GM12878 (cell line): ENCODE data around the gene CTSW. TPM values are rescaled to one million over a fixed set of nuclear protein-coding genes. Genes with fewer than 3 reads are reported as not detected.
A peak's percentile ranks its signal among the peaks of the same experiment; 100 is the strongest.

Experiments used
- ATAC-seq: fragments of 200-7000 bp; cut with Tn5 transposase; 3 replicates; pipeline ENCODE4 v1.9.1; 2020; ENCODE audit warnings: mild to moderate bottlenecking, moderate library complexity
- BruUV-seq: library from RNA; stranded (reverse); fragments of 400-500 nt; replicated peaks from 2 replicates; lab custom pipeline; 2021; lab: Mats Ljungman, UMichigan
- CTCF ChIA-PET: fragments of 300-600 bp; sonication (Branson Sonifier 250); formaldehyde crosslinking; extraction: SDS; loops from one replicate; lab custom pipeline; 2021; ENCODE audit warnings: inconsistent platforms; lab: Yijun Ruan, JAX
- POLR2A ChIA-PET: fragments of 350-600 bp; formaldehyde crosslinking; extraction: SDS; loops from one replicate; lab custom pipeline; 2021; ENCODE audit warnings: inconsistent platforms; lab: Charles Lee
- RAD21 ChIA-PET: fragments of 300-600 bp; sonication (Branson Sonifier 250); formaldehyde crosslinking; loops from one replicate; lab custom pipeline; 2023; ENCODE audit warnings: antibody characterized with exemption; ENCODE audit not compliant: unreplicated experiment; lab: Charles Lee
- SMC1A ChIA-PET: fragments of 300-600 bp; sonication (Branson Sonifier 250); formaldehyde crosslinking; loops from one replicate; lab custom pipeline; 2023; ENCODE audit not compliant: unreplicated experiment, uncharacterized antibody; lab: Charles Lee
- DNase-seq: peaks from one replicate; pipeline ENCODE4 v3.0.0-alpha.2; 2011; ENCODE audit warnings: low read depth, low spot score
- FAIRE-seq: peaks from 3 replicates; lab custom pipeline; 2011; peaks lifted over from hg19 to GRCh38; lab: Jason Lieb, UNC
- H2AFZ ChIP-seq: 2 replicates; pipeline ENCODE4 v1.6.0; 2011; ENCODE audit warnings: low read depth, low read length, control low read depth; ENCODE audit not compliant: control insufficient read depth
- H3K27ac ChIP-seq: 2 replicates; pipeline ENCODE4 v1.5.1; 2011; ENCODE audit warnings: control low read depth; ENCODE audit not compliant: control insufficient read depth, insufficient read depth
- H3K27me3 ChIP-seq, 2 experiments: replicated peaks in 1 of 2; 2 replicates each; pipeline versions ENCODE4 v1.6.0 to v1.6.1; 2011; ENCODE audit warnings: low read length in 1 of 2; ENCODE audit not compliant: control insufficient read depth in 2 of 2, insufficient read depth in 2 of 2
- H3K36me3 ChIP-seq, 2 experiments: 2 replicates each; pipeline ENCODE4 v1.5.1; 2011; ENCODE audit warnings: low read length in 1 of 2; ENCODE audit not compliant: control insufficient read depth in 2 of 2, insufficient read depth in 2 of 2
- H3K4me1 ChIP-seq: 2 replicates; pipeline ENCODE4 v1.6.1; 2011; ENCODE audit warnings: mild to moderate bottlenecking, low read length, moderate library complexity, mixed read lengths; ENCODE audit not compliant: control insufficient read depth, insufficient read depth
- H3K4me2 ChIP-seq: 2 replicates; pipeline ENCODE4 v1.6.0; 2011; ENCODE audit warnings: control low read depth; ENCODE audit not compliant: control insufficient read depth, insufficient read depth
- H3K4me3 ChIP-seq: fragments of 200-600 bp; sonication (generic); 2 replicates; pipeline ENCODE4 v1.5.1; 2016
- H3K79me2 ChIP-seq: 2 replicates; pipeline ENCODE4 v1.6.0; 2011; ENCODE audit warnings: low read length; ENCODE audit not compliant: control insufficient read depth, insufficient read depth
- H3K9ac ChIP-seq: 2 replicates; pipeline ENCODE4 v1.8.0; 2011; ENCODE audit warnings: low read length, control low read depth, mixed read lengths; ENCODE audit not compliant: control insufficient read depth, insufficient read depth
- H3K9me3 ChIP-seq: replicated peaks from 3 replicates; pipeline ENCODE4 v1.5.1; 2011; ENCODE audit warnings: mild to moderate bottlenecking, low read length; ENCODE audit not compliant: control insufficient read depth, insufficient read depth
- H4K20me1 ChIP-seq: 2 replicates; pipeline ENCODE4 v1.6.0; 2011; ENCODE audit not compliant: control insufficient read depth, insufficient read depth
- ASH2L ChIP-seq: fragments of 300-600, 200-600 bp; sonication (generic); IDR thresholded peaks from 2 replicates; pipeline ENCODE4 v1.6.1; 2017; ENCODE audit warnings: low read depth, mild to moderate bottlenecking, borderline replicate concordance
- BCL11A ChIP-seq: IDR thresholded peaks from 2 replicates; pipeline ENCODE4 v1.6.1; 2011; ENCODE audit warnings: low read depth, low read length
- DPF2 ChIP-seq: fragments of 450-650 bp; IDR thresholded peaks from 2 replicates; pipeline ENCODE4 v1.6.1; 2017; ENCODE audit warnings: mild to moderate bottlenecking
- EP300 ChIP-seq, 2 experiments: fragments of 150-350 bp in 1 of 2; IDR thresholded peaks; 2 replicates each; pipeline ENCODE4 v1.6.1; 2011 to 2012; ENCODE audit warnings: low read depth in 2 of 2, low read length in 2 of 2, borderline replicate concordance in 1 of 2, improper control_type of control experiment in 1 of 2, inconsistent platforms in 1 of 2; ENCODE audit not compliant: control insufficient read depth in 1 of 2
- HSF1 ChIP-seq: fragments of 150-350 bp; IDR thresholded peaks from 2 replicates; pipeline ENCODE4 v1.6.1; 2014; ENCODE audit warnings: mild to moderate bottlenecking, low read depth, low read length
- IRF5 ChIP-seq: fragments of 450-650 bp; IDR thresholded peaks from 2 replicates; pipeline ENCODE4 v1.6.1; 2017; ENCODE audit warnings: borderline replicate concordance
- MTA2 ChIP-seq: fragments of 450-650 bp; IDR thresholded peaks from 2 replicates; pipeline ENCODE4 v1.6.1; 2016; ENCODE audit warnings: low read depth, mild to moderate bottlenecking, moderate library complexity
- NKRF ChIP-seq: fragments of 450-650 bp; conservative IDR thresholded peaks from 2 replicates; pipeline ENCODE4 v1.6.1; 2017; ENCODE audit warnings: mild to moderate bottlenecking, moderate library complexity
- RAD21 ChIP-seq: IDR thresholded peaks from 2 replicates; pipeline ENCODE4 v1.6.1; 2011; ENCODE audit warnings: mild to moderate bottlenecking, low read depth, low read length, moderate library complexity; ENCODE audit not compliant: insufficient read depth
- SIN3A ChIP-seq: IDR thresholded peaks from 2 replicates; pipeline ENCODE4 v1.6.1; 2012; ENCODE audit warnings: low read depth, low read length, improper control_type of control experiment
- USF1 ChIP-seq: IDR thresholded peaks from 2 replicates; pipeline ENCODE4 v1.6.1; 2011; ENCODE audit warnings: borderline replicate concordance, low read depth, mild to moderate bottlenecking, moderate library complexity, mixed read lengths, low read length; ENCODE audit not compliant: insufficient read depth; ENCODE audit errors: extremely low read length
- ZBTB33 ChIP-seq: fragments of 450-650 bp; IDR thresholded peaks from 2 replicates; pipeline ENCODE4 v1.6.1; 2017; ENCODE audit warnings: mild to moderate bottlenecking
- ZNF217 ChIP-seq: fragments of 450-650 bp; IDR thresholded peaks from 2 replicates; pipeline ENCODE4 v1.6.1; 2017; ENCODE audit warnings: antibody characterized with exemption, mild to moderate bottlenecking
- WGBS: methylation state at CpG from one replicate; pipeline ENCODE4 v1.1.6; 2016; ENCODE audit warnings: low lambda C conversion rate; ENCODE audit not compliant: insufficient replicate concordance, insufficient coverage; ENCODE audit errors: missing lambda C conversion rate; 5-methylcytosine and 5-hydroxymethylcytosine counted together
- in situ Hi-C: fragments of 300-500 bp; cut with MboI; formaldehyde crosslinking; loops from 9 replicates; pipeline ENCODE4 v1.14.3; 2018; ENCODE audit warnings: mixed read lengths
- intact Hi-C: fragments of 100-400 bp; cut with micrococcal nuclease; formaldehyde crosslinking; loops from one replicate; pipeline ENCODE4 v1.14.2; 2022; ENCODE audit not compliant: unreplicated experiment
- polyA plus RNA-seq, 11 experiments: library from polyadenylated mRNA; depleted of rRNA in 4 of 11; unstranded in 6 of 11; stranded (reverse) in 5 of 11; fragments of >200 nt; fragmentation: Nextera tagmentation in 4 of 11; fragmentation: Illumina TruSeq in 1 of 11; extraction: Ambion mirVana in 4 of 11; extraction: Trizol in 1 of 11; gene quantifications; 1 replicate in 1 of 11; 2 replicates in 10 of 11; pipeline versions ENCODE4 v1.2.1 to v1.2.3, GENCODE V29; 2011 to 2016; ENCODE audit warnings: inconsistent platforms in 2 of 11, missing spikeins in 2 of 11, low read depth in 1 of 11
- total RNA-seq, 4 experiments: library from RNA; depleted of rRNA in 3 of 4; stranded (reverse); fragments of >200 nt in 3 of 4; fragmentation: Illumina TruSeq in 1 of 4; extraction: Trizol in 1 of 4; gene quantifications; 2 replicates each; pipeline versions ENCODE4 v1.2.1 to v1.2.3, GENCODE V29; 2013 to 2021

Gene CTSW
- total and polyA plus RNA-seq, 10 of the 15 experiments (the other 5 are each of a cell fraction or from before 2014, with no cell fraction given): 0.53 to 12.0 (median 1.7) TPM

- H3K27me3 ChIP-seq: no peaks in the 10 kb centered on the region
- under 1% methylated on average over 46 of the region's 57 CpGs for WGBS
- H3K9me3 ChIP-seq: no peaks in the 10 kb centered on the region
- ChIA-PET POLR2A (interaction anchor here (0.5 to 7.4 kb wide), 35 partner anchors 9 to 1141 kb away, joined by 3 to 155 read pairs (median 5); partner anchors contain the start of genes BANF1, C11orf68, CFL1 and EIF1AD), CTCF (interaction anchor here (0.6 to 11.0 kb wide), 24 partner anchors 11 to 274 kb away, joined by 3 to 167 read pairs (median 6); partner anchors contain the start of genes CFL1, FOSL1, MUS81 and SART1), RAD21 (interaction anchor here (0.6 to 8.0 kb wide), 22 partner anchors 10 to 247 kb away, joined by 3 to 76 read pairs (median 4); partner anchors contain the start of genes BANF1, CFL1, EIF1AD and KAT5), SMC1A (interaction anchor here (0.6 to 6.7 kb wide), 12 partner anchors 12 to 273 kb away, joined by 3 to 52 read pairs (median 8); partner anchors contain the start of genes CFL1, FOSL1, KAT5 and MUS81)
- DNase-seq (peak; percentile 83), ATAC-seq (peak; percentile 69), FAIRE-seq (peak; percentile 13)
- peaks cover 29% of the 10 kb centered on the region for H3K4me1 ChIP-seq
- H3K36me3 ChIP-seq: peaks cover 12 to 21% of the 10 kb centered on the region in 2 experiments
- in situ Hi-C loops (no loop called here), intact Hi-C loops (loop anchor here (1.0 to 2.0 kb wide), 3 partner anchors 29 to 101 kb away; partner anchors contain the start of genes CFL1 and SART1)
- H3K4me2 ChIP-seq: peak within 1 kb of the TSS; percentile 88
- no TSS peak for BruUV-seq
- peaks cover 48% of the 10 kb centered on the region for H3K79me2 ChIP-seq
- peak within 1 kb of the TSS; percentile 90 for H3K4me3 ChIP-seq
- peak within 1 kb of the TSS; percentile 73 for H3K9ac ChIP-seq
- peak within 1 kb of the TSS; percentile 97 for H2AFZ ChIP-seq
- H4K20me1 ChIP-seq: no peaks in the 10 kb centered on the region
- H3K27ac ChIP-seq: peak within 1 kb of the TSS; percentile 84
- TF ChIP-seq USF1 (no peak), HSF1 (no peak), NKRF (peak; percentile 86; the same call in 1 of the 2 replicates), SIN3A (peak; percentile 83), IRF5 (no peak), ZNF217 (no peak), DPF2 (0 out of 2 replicates have a peak, but pooled peaks have one; percentile 44), MTA2 (no peak), ZBTB33 (no peak), ASH2L (no peak), BCL11A (0 out of 2 replicates have a peak, but pooled peaks have one; percentile 32), EP300 (IDR thresholded peaks at IDR 0.05; ENCODE audit: borderline replicate concordance in 1 of 2, control insufficient read depth in 1 of 2, low read depth in 2 of 2, low read length in 2 of 2) (peak in 1 of 2 experiments; percentile 46; a peak in 1 of 4 replicates), RAD21 (peak; percentile 45)
Observed at GRCh38 chr11:65888163-65888814, 8.7 kb downstream of the CTSW start, which contains the start of gene FIBP. Gene FIBP, minus strand, starts transcription at chr11:65888471. Its CDS starts 53 bp downstream, at chr11:65888418.
